Spleen (tissue), 11 donors: ENCODE measurements around the gene ITGA7. TPM values are rescaled to one million over a fixed set of nuclear protein-coding genes. Genes with fewer than 3 reads are reported as not detected.

ENCODE experiments used
- DNase-seq: peaks from one replicate; pipeline ENCODE4 v3.0.0-alpha.2; 2020
- H3K27ac ChIP-seq, 8 donors: fragments of 200-600 bp; sonication (generic) in 7 of 8; 1 replicate in 4 of 8; 2 replicates in 4 of 8; pipeline versions ENCODE4 v1.5.0 to v1.8.0; 2016 to 2021; ENCODE audit warnings: inconsistent platforms in 4 of 8, mild to moderate bottlenecking in 4 of 8, moderate library complexity in 1 of 8
- H3K27me3 ChIP-seq, 7 donors: fragments of 200-600 bp; sonication (generic) in 6 of 7; replicated peaks in 1 of 7; 1 replicate in 4 of 7; 2 replicates in 3 of 7; pipeline versions ENCODE4 v1.5.0 to v1.8.0; 2016 to 2021; ENCODE audit warnings: inconsistent platforms in 3 of 7, mild to moderate bottlenecking in 1 of 7
- H3K36me3 ChIP-seq, 6 donors: fragments of 200-600 bp; sonication (generic) in 5 of 6; 1 replicate in 4 of 6; 2 replicates in 2 of 6; pipeline versions ENCODE4 v1.5.0 to v1.8.0; 2016 to 2021; ENCODE audit warnings: inconsistent platforms in 2 of 6
- H3K4me1 ChIP-seq, 6 donors: fragments of 200-600 bp; sonication (generic) in 5 of 6; 1 replicate in 3 of 6; 2 replicates in 3 of 6; pipeline versions ENCODE4 v1.5.0 to v1.8.0; 2016 to 2021; ENCODE audit warnings: inconsistent platforms in 3 of 6
- H3K4me3 ChIP-seq, 8 donors: fragments of 200-600 bp; sonication (generic) in 7 of 8; 1 replicate in 4 of 8; 2 replicates in 4 of 8; pipeline versions ENCODE4 v1.5.0 to v1.8.0; 2016 to 2021; ENCODE audit warnings: inconsistent platforms in 4 of 8, mild to moderate bottlenecking in 4 of 8, moderate library complexity in 2 of 8
- H3K9me3 ChIP-seq, 8 donors: fragments of 200-600 bp; sonication (generic) in 7 of 8; 1 replicate in 4 of 8; 2 replicates in 4 of 8; pipeline versions ENCODE4 v1.5.0 to v1.8.0; 2016 to 2021; ENCODE audit warnings: inconsistent platforms in 4 of 8
- CTCF ChIP-seq, 11 experiments: fragments of 200-600 bp in 7 of 11; fragments of 450-650 bp in 4 of 11; sonication (generic) in 4 of 11; IDR thresholded peaks in 8 of 11; conservative IDR thresholded peaks in 3 of 11; 1 replicate in 7 of 11; 2 replicates in 4 of 11; pipeline versions ENCODE4 v1.4.0 to v1.8.0; 2016 to 2021; ENCODE audit warnings: antibody characterized with exemption in 11 of 11, inconsistent platforms in 4 of 11, mild to moderate bottlenecking in 1 of 11
- POLR2A ChIP-seq, 3 donors: fragments of 450-650 bp; IDR thresholded peaks; one replicate each; pipeline ENCODE4 v1.5.1; 2017; ENCODE audit warnings: antibody characterized with exemption in 3 of 3, mild to moderate bottlenecking in 1 of 3
- POLR2AphosphoS5 ChIP-seq, 3 donors: sonication (generic); formaldehyde crosslinking; IDR thresholded peaks; one replicate each; pipeline ENCODE4 v1.5.1; 2017; ENCODE audit warnings: antibody characterized with exemption in 3 of 3
- WGBS, 5 donors: extraction: QIAGEN DNeasy Blood & Tissue Kit in 3 of 5; methylation state at CpG; one replicate each; pipeline versions ENCODE4 v1.1.5 to v1.1.7; 2013 to 2018; 5-methylcytosine and 5-hydroxymethylcytosine counted together
- intact Hi-C: fragments of 100-400 bp; cut with DNase I; formaldehyde crosslinking; loops from one replicate; pipeline ENCODE4 v1.15.0; 2023; ENCODE audit warnings: low total_unique reads
- polyA plus RNA-seq, 3 donors: library from polyadenylated mRNA; stranded (reverse); fragments of 200-250 nt; gene quantifications; one replicate each; pipeline ENCODE4 v1.2.1, GENCODE V29; 2013
- total RNA-seq, 7 donors: library from RNA; depleted of rRNA in 3 of 7; stranded (reverse); fragments of >200 nt in 3 of 7; fragmentation: NEBNext Ultra II Directional in 4 of 7; extraction: Animal tissue kit (Norgen Biotek cat#: 25700) in 4 of 7; gene quantifications; one replicate each; pipeline versions ENCODE4 v1.1.0 to v1.2.1, GENCODE V29; 2016 to 2021
- donor health status: healthy with polysubstance abuse.
- donor health status: DM: no; HTN: no; CAD: no; lungs with moderate emphysema.
- donor health status: DM: no; HTN: no; CAD: no.
- donor health status: Bipolar disorder and iron deficiency.
- donor health status: healthy.
- donor health status: DM: no; HTN: no; CAD: no.
- donor health status: DM: yes; HTN: yes; CAD: no.

The ITGA7 gene
- total and polyA plus RNA-seq, 10 donors = 4.4 to 93.2 (median 19.6) TPM

DNA sequence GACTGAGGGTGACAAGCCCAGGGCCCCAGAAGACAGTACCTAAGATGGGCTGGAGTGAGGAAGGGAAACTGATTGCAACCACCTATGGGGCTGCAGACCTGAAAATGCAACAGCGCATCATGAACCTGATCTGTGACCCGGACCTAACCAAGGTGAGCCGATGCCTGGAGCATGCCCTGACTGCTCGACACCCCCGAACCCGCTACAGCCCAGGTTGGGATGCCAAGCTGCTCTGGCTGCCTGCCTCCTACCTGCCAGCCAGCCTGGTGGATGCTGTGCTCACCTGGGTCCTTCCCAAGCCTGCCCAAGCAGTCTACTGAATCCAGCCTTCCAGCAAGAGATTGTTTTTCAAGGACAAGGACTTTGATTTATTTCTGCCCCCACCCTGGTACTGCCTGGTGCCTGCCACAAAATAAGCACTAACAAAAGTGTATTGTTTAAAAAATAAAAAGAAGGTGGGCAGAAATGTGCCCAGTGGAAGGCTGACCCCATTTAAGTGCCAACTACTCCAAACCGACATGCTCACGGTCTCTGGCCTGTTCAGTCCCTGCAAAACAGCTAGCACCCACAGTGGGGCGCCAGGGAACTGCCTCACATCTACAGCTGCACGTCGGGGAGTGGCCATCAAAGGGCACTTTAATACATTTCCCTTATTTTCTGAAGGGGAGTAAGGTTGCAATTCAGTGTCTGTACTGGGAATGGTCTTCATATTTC is 16.7 kb upstream of the ITGA7 start:
- H3K9me3 ChIP-seq = no peaks in the 10 kb centered on the region
- H3K27ac ChIP-seq = peak overlapping the region in 5 of 8 donors; percentile 15 to 64 (median 35)
- peaks cover 0 to 82% (median 46%) of the 10 kb centered on the region in 6 donors for H3K36me3 ChIP-seq
- peak; percentile 91 for DNase-seq
- H3K4me1 ChIP-seq = peaks cover 34 to 92% (median 67%) of the 10 kb centered on the region in 6 donors
- WGBS, 5 donors = 34 to 62% (median 57%) methylated on average over 7 to 11 of the region's 11 CpGs
- no peaks in the 10 kb centered on the region for H3K27me3 ChIP-seq
- TF ChIP-seq CTCF (IDR thresholded peaks at IDR 0.05 in 8 of 11, conservative IDR thresholded peaks at IDR 0.05 in 3 of 11) (peak in 10 of 11 experiments; percentile 33 to 76 (median 60)), POLR2AphosphoS5 (IDR thresholded peaks at IDR 0.05) (peak; percentile 57 to 80 (median 68)), POLR2A (IDR thresholded peaks at IDR 0.05) (no peak)
- intact Hi-C loops = no loop called here
- H3K4me3 ChIP-seq = no peak overlapping the region

DNA sequence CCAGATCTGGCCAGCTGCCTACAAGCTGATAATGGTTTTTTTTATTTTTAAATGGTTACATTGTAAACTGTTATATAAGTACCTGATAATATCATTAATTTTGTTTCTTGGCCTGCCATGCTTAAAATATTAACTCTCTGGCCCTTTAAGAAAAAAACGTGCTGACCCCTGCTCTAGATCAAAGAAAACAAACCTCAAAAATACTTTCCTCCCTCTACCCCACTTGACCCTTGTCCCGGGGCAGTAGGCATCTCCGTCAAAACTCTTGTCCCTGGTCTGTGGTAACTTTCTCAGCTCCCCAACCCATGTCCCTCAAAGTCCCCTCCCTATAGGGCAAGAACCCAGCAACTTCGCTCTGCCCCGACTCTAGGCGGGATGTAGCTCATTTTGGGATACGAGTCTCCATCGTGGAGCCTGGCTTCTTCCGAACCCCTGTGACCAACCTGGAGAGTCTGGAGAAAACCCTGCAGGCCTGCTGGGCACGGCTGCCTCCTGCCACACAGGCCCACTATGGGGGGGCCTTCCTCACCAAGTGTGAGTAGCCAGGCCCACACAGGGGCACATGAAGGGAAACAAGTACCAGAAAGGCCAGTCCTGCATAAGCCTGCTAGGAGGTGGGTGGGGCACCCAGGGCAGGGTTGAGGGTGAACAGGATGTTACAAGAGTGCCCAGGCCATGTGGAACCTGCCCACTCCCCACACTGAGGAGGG is 16.0 kb upstream of the ITGA7 start:
- TF ChIP-seq POLR2AphosphoS5 (IDR thresholded peaks at IDR 0.05) = peak; percentile 53 to 64 (median 56)
- TF ChIP-seq POLR2A (IDR thresholded peaks at IDR 0.05) = no peak
- TF ChIP-seq CTCF (IDR thresholded peaks at IDR 0.05 in 8 of 11, conservative IDR thresholded peaks at IDR 0.05 in 3 of 11) = no peak
- peak overlapping the region in 5 of 8 donors; percentile 23 to 64 (median 35) for H3K27ac ChIP-seq
- H3K4me3 ChIP-seq = no peak overlapping the region
- no peak for DNase-seq
- no peaks in the 10 kb centered on the region for H3K27me3 ChIP-seq
- H3K9me3 ChIP-seq = no peaks in the 10 kb centered on the region
- peaks cover 34 to 95% (median 70%) of the 10 kb centered on the region in 6 donors for H3K4me1 ChIP-seq
- intact Hi-C loops = no loop called here
- WGBS, 5 donors = 69 to 80% (median 75%) methylated on average over 10 of the region's 10 CpGs
- peaks cover 0 to 90% (median 47%) of the 10 kb centered on the region in 6 donors for H3K36me3 ChIP-seq

DNA sequence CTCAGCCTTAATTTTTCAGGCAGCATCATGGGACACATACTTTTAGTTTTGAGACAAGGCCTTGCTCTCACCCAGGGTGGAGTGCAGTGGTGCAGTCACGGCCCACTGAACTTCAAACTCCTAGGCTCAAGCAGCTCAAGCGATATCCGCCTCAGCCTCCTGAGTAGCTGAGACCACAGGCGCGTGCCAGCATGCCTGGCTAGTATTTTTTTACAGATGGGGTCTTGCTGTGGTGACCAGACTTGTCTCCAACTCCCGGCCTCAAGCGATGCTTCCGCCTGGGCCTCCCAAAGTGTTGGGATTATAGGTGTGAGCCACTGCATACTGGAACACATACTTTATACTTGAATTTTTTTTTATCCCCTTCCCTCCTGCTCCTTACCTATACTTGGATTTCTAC is 15.2 kb upstream of the ITGA7 start:
- peak; percentile 43 to 47 (median 46) for TF ChIP-seq POLR2AphosphoS5 (IDR thresholded peaks at IDR 0.05)
- no peak for TF ChIP-seq POLR2A (IDR thresholded peaks at IDR 0.05)
- intact Hi-C loops = no loop called here
- no peak for DNase-seq
- H3K4me1 ChIP-seq = peaks cover 36 to 99% (median 74%) of the 10 kb centered on the region in 6 donors
- peaks cover 0 to 97% (median 47%) of the 10 kb centered on the region in 6 donors for H3K36me3 ChIP-seq
- H3K4me3 ChIP-seq = no peak overlapping the region
- H3K9me3 ChIP-seq = no peaks in the 10 kb centered on the region
- no peaks in the 10 kb centered on the region for H3K27me3 ChIP-seq
- H3K27ac ChIP-seq = peak overlapping the region in 1 of 8 donors; percentile 35
- WGBS, 5 donors = 93 to 96% (median 94%) methylated on average over 8 of the region's 8 CpGs

DNA sequence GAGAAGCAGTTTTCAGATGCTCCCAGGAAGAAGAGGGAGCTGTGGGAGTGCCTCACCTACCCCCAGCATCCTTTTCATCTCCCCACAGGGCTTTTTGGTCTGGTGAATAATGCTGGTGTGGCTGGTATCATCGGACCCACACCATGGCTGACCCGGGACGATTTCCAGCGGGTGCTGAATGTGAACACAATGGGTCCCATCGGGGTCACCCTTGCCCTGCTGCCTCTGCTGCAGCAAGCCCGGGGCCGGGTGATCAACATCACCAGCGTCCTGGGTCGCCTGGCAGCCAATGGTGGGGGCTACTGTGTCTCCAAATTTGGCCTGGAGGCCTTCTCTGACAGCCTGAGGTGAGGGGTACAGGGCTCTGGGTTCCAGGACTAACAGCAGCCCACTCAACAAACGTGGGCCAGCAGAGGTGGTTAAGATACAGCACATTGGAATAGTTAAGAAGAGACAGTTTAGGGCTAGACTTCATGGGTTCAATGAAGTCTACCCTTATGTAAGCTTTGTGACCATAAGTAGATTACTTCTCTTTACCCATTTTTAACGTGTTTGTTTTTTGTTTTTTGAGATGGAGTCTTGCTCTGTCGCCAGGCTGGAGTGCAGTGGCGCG is 14.0 kb upstream of the ITGA7 start:
- 80 to 88% (median 82%) methylated on average over 12 to 14 of the region's 14 CpGs for WGBS, 5 donors
- TF ChIP-seq CTCF (IDR thresholded peaks at IDR 0.05 in 8 of 11, conservative IDR thresholded peaks at IDR 0.05 in 3 of 11) = no peak
- no peak for TF ChIP-seq POLR2A (IDR thresholded peaks at IDR 0.05)
- peak in 1 of 3 donors; percentile 46 for TF ChIP-seq POLR2AphosphoS5 (IDR thresholded peaks at IDR 0.05)
- intact Hi-C loops = no loop called here
- no peak overlapping the region for H3K4me3 ChIP-seq
- peak; percentile 74 for DNase-seq
- peak overlapping the region in 5 of 8 donors; percentile 1 to 73 (median 59) for H3K27ac ChIP-seq
- H3K4me1 ChIP-seq = peaks cover 39 to 99% (median 74%) of the 10 kb centered on the region in 6 donors
- peaks cover 0 to 92% (median 43%) of the 10 kb centered on the region in 6 donors for H3K36me3 ChIP-seq
- H3K27me3 ChIP-seq = no peaks in the 10 kb centered on the region
- H3K9me3 ChIP-seq = no peaks in the 10 kb centered on the region
